A172 (cell line): ENCODE measurements around the gene SLC39A3. TPM values are rescaled to one million over a fixed set of nuclear protein-coding genes. Genes with fewer than 3 reads are reported as not detected.

Experiments
- DNase-seq: peaks from one replicate; pipeline ENCODE4 v3.0.0-alpha.2; 2015; ENCODE audit warnings: low spot score
- total RNA-seq: library from RNA; depleted of rRNA; stranded (reverse); fragments of >200 nt; shearing (Covaris generic); gene quantifications from 2 replicates; pipeline ENCODE4 v1.2.3, GENCODE V29; 2014

The SLC39A3 gene
- total RNA-seq, 1 experiment from 2014 or later, result 100 TPM

DNA sequence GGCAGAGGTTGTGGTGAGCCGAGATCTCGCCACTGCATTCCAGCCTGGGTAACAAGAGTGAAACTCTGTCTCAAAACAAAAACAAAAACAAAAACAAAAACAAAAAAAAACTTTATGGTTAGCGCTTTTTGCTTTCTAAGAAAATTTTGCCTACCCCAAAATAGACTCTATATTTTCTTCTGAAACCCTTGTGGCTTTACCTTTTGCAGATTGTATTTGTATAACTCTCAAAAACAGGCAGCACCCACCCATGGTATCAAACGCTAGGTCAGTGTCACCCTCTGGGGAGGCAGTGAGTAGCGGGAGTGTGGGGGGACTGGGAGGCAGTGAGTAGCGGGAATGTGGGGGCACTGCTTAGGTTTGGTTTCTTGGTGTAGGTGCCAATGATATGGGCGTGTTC, 7.5 kb upstream of the SLC39A3 start:
- no peak for DNase-seq

- no peak for DNase-seq
These were observed 4.3 kb upstream of the SLC39A3 start for GRCh38 chr19:2744113-2744512.

DNA sequence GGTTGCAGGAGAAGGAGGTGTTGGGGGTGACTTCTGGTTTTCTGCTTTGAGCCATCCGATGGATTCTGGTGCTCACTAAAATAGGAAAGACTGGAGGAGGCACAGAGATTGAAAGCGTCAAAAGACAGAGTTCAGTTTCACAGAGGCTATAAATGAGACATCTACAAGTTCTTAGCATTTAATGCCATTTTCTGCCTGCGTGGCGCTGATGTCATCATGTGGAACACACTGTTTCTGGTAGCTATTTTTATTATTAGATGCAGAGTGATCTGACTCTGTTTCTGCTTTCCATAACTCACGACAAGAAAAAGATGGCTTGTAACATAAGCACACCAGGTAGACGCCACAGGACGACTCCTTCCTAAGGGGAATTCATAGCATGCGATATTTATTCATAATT, 3.3 kb upstream of the SLC39A3 start:
- DNase-seq, result no peak

DNA sequence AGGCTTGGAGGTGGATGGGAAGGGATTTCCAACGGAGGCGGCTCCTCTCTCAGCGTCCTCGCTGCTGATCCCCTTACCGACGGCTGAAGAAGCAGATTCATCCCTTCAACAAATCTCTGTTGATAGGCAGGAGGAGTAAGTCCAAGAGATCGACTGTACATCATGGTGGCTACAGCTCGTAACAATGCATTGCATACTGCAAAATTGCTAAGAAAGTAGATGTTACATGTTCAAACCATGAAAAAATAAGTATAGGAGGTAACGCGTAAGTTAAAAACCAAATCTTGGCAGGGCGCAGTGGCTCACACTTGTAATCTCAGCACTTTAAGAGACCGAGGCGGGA, 468 bp upstream of the SLC39A3 start:
- no peak for DNase-seq

DNA sequence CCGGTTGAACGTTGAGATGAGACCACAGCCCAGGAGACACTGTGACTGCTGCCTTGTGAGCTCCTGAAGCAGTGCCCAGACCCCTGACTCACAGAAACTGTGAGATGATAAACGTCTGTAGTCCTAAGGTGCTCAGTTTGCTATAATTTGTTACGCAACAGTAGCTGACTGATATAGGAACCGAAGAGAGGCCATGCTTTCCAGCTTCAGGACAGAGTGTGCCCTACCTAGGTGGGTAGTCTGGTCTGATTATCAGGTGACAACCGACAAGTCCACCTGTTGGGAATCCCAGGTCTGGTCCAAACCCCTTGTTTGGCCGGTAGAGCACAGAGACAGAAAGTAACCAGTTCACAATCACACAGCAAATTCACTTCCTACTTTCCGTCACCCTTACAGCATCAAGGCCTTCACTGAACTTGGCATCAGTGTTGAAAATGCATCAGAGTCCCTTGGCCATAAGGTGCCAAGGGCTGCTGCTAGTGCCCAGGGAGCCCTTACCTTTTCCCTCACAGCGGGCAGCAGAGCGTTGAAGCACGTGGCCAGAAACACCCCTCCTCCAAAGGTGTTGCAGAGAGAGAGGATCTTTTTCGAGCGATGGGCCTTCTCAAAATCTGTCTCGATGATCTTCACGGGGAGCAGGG, 3.1 kb downstream of the SLC39A3 start:
- DNase-seq, result no peak

GRCh38 chr19:2735374-2735773, 4.4 kb downstream of the SLC39A3 start:
- DNase-seq, result no peak

DNA sequence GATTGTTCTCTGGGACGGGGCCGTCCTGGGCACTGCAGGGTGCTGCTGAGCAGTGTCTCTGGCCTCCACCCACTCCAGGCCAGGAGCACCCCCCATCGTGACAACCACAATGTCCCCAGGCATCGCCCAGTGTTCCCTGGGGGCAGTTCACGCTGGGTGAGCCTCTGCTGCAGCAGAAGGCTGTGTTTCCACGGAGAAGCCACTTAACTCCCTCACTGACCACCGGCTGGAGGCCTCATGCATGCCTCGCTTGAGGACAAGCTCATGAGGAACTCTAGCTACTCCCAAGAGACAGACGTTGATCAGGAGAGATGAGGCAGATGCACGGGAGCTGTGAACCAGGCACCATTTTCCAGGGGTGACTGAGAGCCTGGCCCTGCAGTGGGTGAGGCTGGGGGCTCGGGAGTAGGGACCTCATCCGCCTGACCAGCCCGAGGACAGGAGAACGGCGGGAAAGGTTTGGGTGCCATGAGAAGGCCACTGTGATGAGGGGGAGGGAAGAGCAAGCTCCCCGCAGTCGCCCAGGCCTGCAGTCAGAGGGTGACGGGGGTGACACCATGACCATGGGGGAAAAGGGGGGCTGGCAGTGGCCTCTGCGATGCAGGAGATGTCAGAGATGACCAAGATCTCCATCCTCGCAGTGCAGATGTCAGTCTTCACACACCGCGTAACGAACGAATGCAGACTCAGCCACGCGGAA, 5.1 kb downstream of the SLC39A3 start:
- no peak for DNase-seq

DNA sequence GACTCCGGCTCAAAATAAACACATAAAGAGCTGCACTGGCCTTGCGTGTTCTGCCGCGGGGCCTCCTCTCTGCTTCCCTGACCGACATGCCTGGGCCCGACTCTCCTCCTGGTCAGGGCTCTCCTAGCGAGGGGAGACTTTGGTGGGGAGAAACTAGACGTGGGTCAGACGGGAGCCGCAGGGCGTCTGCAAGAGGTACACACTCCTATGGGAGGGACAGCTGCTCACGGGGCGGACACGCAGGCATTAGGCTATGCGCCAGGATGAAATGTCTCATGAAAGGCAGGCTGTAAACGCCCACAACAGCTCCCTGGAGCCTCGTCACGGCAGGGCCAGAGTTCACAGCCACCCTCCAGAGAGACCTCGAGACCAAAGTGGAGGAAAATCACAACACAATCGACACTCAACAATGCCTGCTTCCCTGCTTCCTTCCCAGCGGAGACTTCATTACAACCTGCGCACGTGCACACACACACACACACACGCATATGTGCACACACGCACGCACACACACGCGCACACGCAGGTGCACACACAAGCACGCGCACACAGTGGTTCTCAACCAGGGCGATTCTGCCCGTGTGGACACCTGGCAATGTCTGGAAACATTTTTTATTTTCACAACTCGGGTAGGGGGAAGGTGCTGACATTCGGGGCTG, 5.8 kb downstream of the SLC39A3 start:
- DNase-seq, result no peak

DNA sequence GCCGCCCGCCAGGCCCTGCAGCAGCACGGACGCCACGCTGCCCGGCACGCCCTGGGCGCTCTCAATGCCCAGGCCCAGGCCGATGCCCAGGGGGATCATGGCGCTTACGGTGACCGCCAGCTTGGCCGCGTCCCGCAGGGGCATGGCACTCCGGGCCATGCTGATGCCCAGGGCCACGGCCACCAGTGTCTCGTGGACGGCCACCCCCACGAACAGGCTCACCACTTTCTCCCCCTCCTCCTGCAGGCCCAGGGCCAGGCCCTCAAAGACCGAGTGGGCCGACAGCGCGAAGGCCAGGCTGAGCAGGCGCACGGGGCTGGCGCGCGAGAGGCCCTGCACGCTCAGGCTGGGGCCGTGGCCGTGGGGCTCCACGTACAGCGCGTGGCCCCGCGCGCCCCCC, 6.9 kb downstream of the SLC39A3 start:
- DNase-seq, result no peak

GRCh38 chr19:2732157-2732725, 7.6 kb downstream of the SLC39A3 start:
- DNase-seq, result no peak

DNA sequence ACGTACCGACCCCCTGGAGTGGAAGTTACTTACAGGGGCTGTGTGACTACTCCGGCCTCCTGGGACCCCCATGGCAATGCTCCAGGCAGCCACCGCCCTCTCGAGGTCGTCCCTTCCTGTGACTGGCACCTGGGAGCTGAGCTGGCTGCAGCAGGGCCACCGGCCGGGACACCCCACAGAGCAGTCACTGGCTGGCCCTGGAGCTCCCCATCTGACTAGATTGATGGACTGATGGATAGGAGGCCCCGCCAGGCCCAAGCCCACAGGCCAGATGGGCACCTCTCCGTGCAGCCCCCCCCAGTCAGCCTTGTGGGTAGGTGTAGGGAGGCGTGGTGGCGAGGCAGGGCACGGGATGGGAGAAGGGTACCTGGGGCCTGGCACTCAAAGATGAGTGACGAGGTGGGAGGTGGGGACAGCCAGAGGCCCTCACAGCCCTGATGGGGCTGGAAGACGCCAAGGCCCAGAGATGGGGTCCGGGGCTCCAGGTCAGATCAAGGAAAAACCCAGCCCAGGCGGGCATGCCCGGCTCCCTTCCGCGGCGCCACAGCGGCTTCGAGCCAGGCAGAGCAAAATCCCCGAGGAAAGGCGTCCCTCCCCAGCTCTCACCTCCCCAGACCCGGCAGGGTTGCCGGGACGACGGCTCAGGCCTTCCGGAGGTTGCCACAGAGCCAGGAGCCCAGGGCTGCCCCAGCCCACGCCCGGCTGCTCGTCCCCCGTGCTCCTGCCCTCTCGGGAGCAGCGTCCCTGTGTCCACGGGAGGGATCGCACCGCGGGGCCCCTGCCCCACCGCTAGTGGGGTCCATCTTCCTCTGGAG, 8.4 kb downstream of the SLC39A3 start:
- DNase-seq, result no peak

DNA sequence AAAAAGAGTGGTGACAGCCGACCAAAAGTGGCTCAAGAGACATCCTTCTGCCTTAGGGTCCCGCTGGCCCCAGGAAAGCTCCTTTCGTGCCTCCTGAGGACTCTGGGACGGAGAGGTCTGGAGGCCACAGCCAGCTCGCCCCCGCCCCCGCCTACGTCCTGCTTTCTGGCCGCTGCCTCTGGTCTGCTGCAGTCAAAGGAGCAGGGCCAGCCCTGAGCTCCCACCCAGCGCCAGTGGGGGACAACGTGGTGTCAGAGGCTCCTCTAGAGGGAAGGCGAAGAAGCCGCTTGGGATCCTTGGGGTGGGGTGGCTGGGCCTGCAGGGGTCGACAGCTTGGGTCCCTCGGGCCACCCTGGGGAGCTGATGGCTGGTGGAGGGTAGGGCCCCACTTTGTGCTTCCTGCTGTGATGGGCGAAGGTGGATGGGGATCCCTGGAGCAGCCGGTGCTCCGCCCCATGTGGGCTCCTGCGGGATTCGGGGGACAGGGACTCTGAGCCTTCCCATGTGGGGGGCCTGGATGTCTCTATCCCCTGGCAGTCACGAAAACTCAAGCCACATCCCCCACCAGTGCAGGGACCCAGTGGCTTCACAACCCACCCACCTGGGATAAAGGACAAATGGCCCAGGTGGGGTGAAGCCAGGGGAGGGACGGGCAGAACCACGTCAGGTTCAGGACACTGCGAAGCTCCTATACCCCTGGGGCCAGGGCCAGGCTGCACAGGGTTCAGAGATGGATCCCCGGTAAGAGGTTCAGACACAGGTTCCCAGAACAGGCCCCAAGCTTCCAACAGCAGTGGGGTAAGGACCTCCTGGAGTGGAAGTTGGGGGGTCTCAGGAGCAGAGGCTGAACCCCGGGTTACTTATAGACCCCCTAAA, 9.6 kb downstream of the SLC39A3 start:
- no peak for DNase-seq

GRCh38 chr19:2728783-2729387, 10.9 kb downstream of the SLC39A3 start:
- no peak for DNase-seq

DNA sequence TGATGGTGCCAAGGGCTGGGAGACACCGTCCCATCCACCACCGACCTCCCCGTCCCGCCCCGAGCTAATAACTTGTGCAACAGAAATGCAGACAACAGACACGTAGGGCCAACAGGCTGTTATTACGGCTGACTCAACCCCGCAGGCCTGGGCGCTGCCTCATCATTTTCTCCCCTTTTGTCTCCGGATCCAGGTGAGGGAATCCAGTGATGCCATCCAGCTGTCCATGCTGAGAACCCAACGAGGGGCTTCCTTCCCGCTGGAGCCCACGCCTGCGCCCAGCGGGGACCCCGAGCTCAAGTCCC, 12.2 kb downstream of the SLC39A3 start:
- DNase-seq, result no peak

DNA sequence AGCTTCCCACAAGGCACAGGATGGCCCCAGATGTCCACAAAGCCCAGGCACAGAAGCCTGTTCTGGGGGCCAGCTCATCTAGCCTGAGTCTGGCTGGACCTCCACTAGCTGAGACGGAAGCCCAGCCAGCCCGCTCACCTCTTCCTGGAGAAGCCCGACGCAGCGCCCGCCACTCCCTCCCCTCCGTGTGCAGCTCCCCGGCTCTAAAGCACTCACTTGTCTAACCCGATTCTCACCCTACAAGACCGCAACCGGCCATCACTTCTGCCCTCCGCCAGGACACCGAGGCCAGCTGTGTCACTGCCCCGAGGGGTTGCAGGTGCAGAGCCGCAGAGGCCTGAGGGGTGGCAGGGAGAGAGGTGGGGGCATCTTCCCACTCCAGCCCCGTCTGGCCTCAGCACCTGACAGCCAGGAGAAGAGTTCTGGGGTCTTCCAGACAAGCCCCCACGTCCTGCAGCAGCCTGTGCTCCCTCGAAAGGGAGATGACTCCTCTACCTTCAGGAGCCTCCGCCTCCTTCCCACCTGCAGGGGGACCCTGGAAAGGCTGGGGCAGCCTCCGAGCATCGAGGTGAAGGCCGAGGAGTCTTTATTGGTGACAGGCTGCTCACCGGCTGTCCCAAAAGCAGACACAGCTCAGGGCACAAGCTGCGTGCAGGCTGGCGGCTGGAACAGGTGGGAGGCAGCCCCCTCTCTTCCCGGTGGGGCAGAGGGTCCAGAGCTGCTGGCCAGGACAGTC, 12.7 kb downstream of the SLC39A3 start:
- DNase-seq, result no peak

- peak; percentile 55 for DNase-seq
These were observed 13.5 kb downstream of the SLC39A3 start for GRCh38 chr19:2726160-2726855.

- no peak for DNase-seq
These were observed 15.7 kb downstream of the SLC39A3 start for GRCh38 chr19:2724148-2724557.

DNA sequence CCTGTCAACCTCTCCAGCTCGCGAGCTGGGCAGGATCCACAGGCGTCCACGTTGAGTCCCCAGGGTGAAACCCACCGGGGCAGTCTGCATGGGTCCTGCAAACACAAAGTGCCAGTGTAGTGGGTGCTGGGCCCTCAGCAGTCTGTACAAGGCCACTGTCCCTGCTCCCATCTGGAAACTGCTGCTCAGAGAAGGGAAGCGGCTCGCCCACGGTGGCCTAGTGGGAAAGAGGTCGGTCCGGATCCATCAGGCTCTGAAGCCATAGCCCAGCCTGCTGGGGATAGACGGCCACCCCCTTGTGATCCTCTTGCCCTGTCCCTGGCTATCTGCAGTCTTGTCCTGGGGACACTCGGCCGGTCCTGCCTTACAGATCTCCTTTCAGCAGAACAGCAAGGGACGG, 16.1 kb downstream of the SLC39A3 start:
- DNase-seq, result no peak

GRCh38 chr19:2723345-2723715, 16.5 kb downstream of the SLC39A3 start:
- DNase-seq, result no peak
